G401.6 (cell line): Measurements from ENCODE around the gene PNP.

Experiments used
- FAIRE-seq: peaks from 2 replicates; lab custom pipeline; 2012; peaks lifted over from hg19 to GRCh38; lab: Jason Lieb, UNC

PNP gene

GRCh38 chr14:20455355-20456300 is 13.6 kb upstream of the PNP start:
- FAIRE-seq: no peak

GRCh38 chr14:20456971-20457370 is 12.2 kb upstream of the PNP start:
- FAIRE-seq: no peak

GRCh38 chr14:20458031-20458789 is 11.0 kb upstream of the PNP start:
- FAIRE-seq: no peak

- FAIRE-seq: no peak
These were observed 8.6 kb upstream of the PNP start for GRCh38 chr14:20460458-20461224.

- peak; percentile 99 for FAIRE-seq
These were observed 7.7 kb upstream of the PNP start, which contains the start of gene PIP4P1 for GRCh38 chr14:20461225-20462141. TSS of gene PIP4P1 (minus strand) at chr14:20461434. CDS start at chr14:20461325, 109 bp downstream.

GRCh38 chr14:20468764-20469241 is 403 bp upstream of the PNP start:
- FAIRE-seq: no peak

- FAIRE-seq: no peak
These were observed 840 bp downstream of the PNP start for GRCh38 chr14:20469890-20470602.

- no peak for FAIRE-seq
These were observed 1.3 kb downstream of the PNP start for GRCh38 chr14:20470603-20470901.

GRCh38 chr14:20472536-20473169 is 3.4 kb downstream of the PNP start:
- no peak for FAIRE-seq

- FAIRE-seq: no peak
These were observed 7.6 kb downstream of the PNP start for GRCh38 chr14:20476776-20477175.

- FAIRE-seq: no peak
These were observed 8.1 kb downstream of the PNP start for GRCh38 chr14:20477211-20477876.

GRCh38 chr14:20478894-20479293 is 9.7 kb downstream of the PNP start:
- no peak for FAIRE-seq

GRCh38 chr14:20482382-20482781 is 13.2 kb downstream of the PNP start:
- no peak for FAIRE-seq

- no peak for FAIRE-seq
These were observed 16.7 kb downstream of the PNP start for GRCh38 chr14:20485900-20486299.

- FAIRE-seq: no peak
These were observed 17.6 kb downstream of the PNP start for GRCh38 chr14:20486684-20487395.

GRCh38 chr14:20487396-20487725 is 18.2 kb downstream of the PNP start:
- FAIRE-seq: no peak

- no peak for FAIRE-seq
These were observed 20.1 kb downstream of the PNP start for GRCh38 chr14:20489093-20489994.

GRCh38 chr14:20490563-20490962 is 21.4 kb downstream of the PNP start:
- no peak for FAIRE-seq
